Stimulated activated CD8-positive, alpha-beta memory T cell treated with anti-CD3 and anti-CD28 coated beads, Interleukin-2, amount 100 ng/mL, for 48 hours (primary cell): ENCODE results near the gene NOTCH2NLA.
"Not testable (repeated sequence)": the region's sequence is repeated elsewhere in the genome, so short reads cannot be mapped to it uniquely, and the experiment has no call there.

Experiments used
- DNase-seq, 2 donors: peaks; one replicate each; pipeline ENCODE4 v3.0.0-alpha.2; 2020; ENCODE audit warnings: low read depth in 2 of 2

NOTCH2NLA gene

GRCh38 chr1:146228710-146229477 is at the start of gene NOTCH2NLA:
Gene NOTCH2NLA, minus strand, starts transcription at chr1:146229021. Its CDS starts 39,684 bp downstream, at chr1:146189337.
- peak in 1 of 2 donors; percentile 15 for DNase-seq

GRCh38 chr1:146278346-146278745 is 49.5 kb upstream of the NOTCH2NLA start:
- not testable (repeated sequence) for DNase-seq

GRCh38 chr1:146277087-146277486 is 48.3 kb upstream of the NOTCH2NLA start:
- DNase-seq: not testable (repeated sequence)

GRCh38 chr1:146274083-146274482 is 45.3 kb upstream of the NOTCH2NLA start:
- DNase-seq: not testable (repeated sequence)

- not testable (repeated sequence) for DNase-seq
These were observed 44.4 kb upstream of the NOTCH2NLA start for GRCh38 chr1:146273194-146273593.

GRCh38 chr1:146272734-146273133 is 43.9 kb upstream of the NOTCH2NLA start:
- not testable (repeated sequence) for DNase-seq

GRCh38 chr1:146271977-146272376 is 43.2 kb upstream of the NOTCH2NLA start:
- DNase-seq: not testable (repeated sequence)

- not testable (repeated sequence) for DNase-seq
These were observed 41.3 kb upstream of the NOTCH2NLA start for GRCh38 chr1:146270129-146270528.

GRCh38 chr1:146266179-146266748 is 37.4 kb upstream of the NOTCH2NLA start:
- DNase-seq: not testable (repeated sequence)

GRCh38 chr1:146264761-146265160 is 35.9 kb upstream of the NOTCH2NLA start:
- DNase-seq: not testable (repeated sequence)

- not testable (repeated sequence) for DNase-seq
These were observed 31.3 kb upstream of the NOTCH2NLA start for GRCh38 chr1:146260006-146260730.

GRCh38 chr1:146257992-146258552 is 29.3 kb upstream of the NOTCH2NLA start:
- not testable (repeated sequence) for DNase-seq

GRCh38 chr1:146254569-146255197 is 25.9 kb upstream of the NOTCH2NLA start:
- not testable (repeated sequence) for DNase-seq

- DNase-seq: not testable (repeated sequence)
These were observed 24.5 kb upstream of the NOTCH2NLA start for GRCh38 chr1:146253249-146253855.

- DNase-seq: not testable (repeated sequence)
These were observed 22.7 kb upstream of the NOTCH2NLA start for GRCh38 chr1:146251523-146251922.

- DNase-seq: not testable (repeated sequence)
These were observed 19.8 kb upstream of the NOTCH2NLA start for GRCh38 chr1:146248643-146249042.

GRCh38 chr1:146236626-146237025 is 7.8 kb upstream of the NOTCH2NLA start:
- not testable (repeated sequence) for DNase-seq

- not testable (repeated sequence) for DNase-seq
These were observed 7.3 kb upstream of the NOTCH2NLA start for GRCh38 chr1:146236026-146236601.

- peak in 1 of 2 donors; percentile 1 for DNase-seq
These were observed 608 bp downstream of the NOTCH2NLA start for GRCh38 chr1:146228144-146228682.

GRCh38 chr1:146174531-146174930 is 54.3 kb downstream of the NOTCH2NLA start:
- not testable (repeated sequence) for DNase-seq
